ENCODE results near the gene AHDC1.

Gene AHDC1

GRCh38 chr1:27528818-27529703 is 74.9 kb downstream of the AHDC1 start:
- DNase-seq (ENCODE audit: low read depth), result no peak

GRCh38 chr1:27527890-27528817 is 75.8 kb downstream of the AHDC1 start:
- peak; percentile 39 for DNase-seq (ENCODE audit: low read depth)

- peak; percentile 48 for DNase-seq (ENCODE audit: low read depth)
Observed at GRCh38 chr1:27527223-27527889, 76.6 kb downstream of the AHDC1 start.

GRCh38 chr1:27526569-27527222 is 77.2 kb downstream of the AHDC1 start:
- no peak for DNase-seq (ENCODE audit: low read depth)

- DNase-seq (ENCODE audit: low read depth), result no peak
Observed at GRCh38 chr1:27525296-27526272, 78.4 kb downstream of the AHDC1 start.

GRCh38 chr1:27523337-27524020 is 80.5 kb downstream of the AHDC1 start:
- no peak for DNase-seq (ENCODE audit: low read depth)

GRCh38 chr1:27522432-27523336 is 81.3 kb downstream of the AHDC1 start:
- peak; percentile 56 for DNase-seq (ENCODE audit: low read depth)

- DNase-seq (ENCODE audit: low read depth), result no peak
Observed at GRCh38 chr1:27521861-27522431, 82.0 kb downstream of the AHDC1 start.

GRCh38 chr1:27521336-27521831 is 82.6 kb downstream of the AHDC1 start:
- peak; percentile 24 for DNase-seq (ENCODE audit: low read depth)

GRCh38 chr1:27520651-27521050 is 83.3 kb downstream of the AHDC1 start:
- no peak for DNase-seq (ENCODE audit: low read depth)

GRCh38 chr1:27519331-27520258 is 84.3 kb downstream of the AHDC1 start:
- DNase-seq (ENCODE audit: low read depth), result no peak

- no peak for DNase-seq (ENCODE audit: low read depth)
Observed at GRCh38 chr1:27518808-27519207, 85.1 kb downstream of the AHDC1 start.

GRCh38 chr1:27517907-27518718 is 85.8 kb downstream of the AHDC1 start:
- DNase-seq (ENCODE audit: low read depth), result no peak

- no peak for DNase-seq (ENCODE audit: low read depth)
Observed at GRCh38 chr1:27517301-27517700, 86.6 kb downstream of the AHDC1 start.

- no peak for DNase-seq (ENCODE audit: low read depth)
Observed at GRCh38 chr1:27515626-27516025, 88.3 kb downstream of the AHDC1 start.

GRCh38 chr1:27513958-27514357 is 90.0 kb downstream of the AHDC1 start:
- DNase-seq (ENCODE audit: low read depth), result no peak

Data from T follicular helper cell (primary cell).